Activated naive CD8-positive, alpha-beta T cell treated with anti-CD3 and anti-CD28 coated beads, Interleukin-2, amount 50 U/mL, for 24 hours (primary cell): ENCODE measurements around the gene ZNF830.
"Not testable (repeated sequence)": the region's sequence is repeated elsewhere in the genome, so short reads cannot be mapped to it uniquely, and the experiment has no call there.

Experiments
- ATAC-seq: fragments of 150-1000 bp; cut with Tn5 transposase; one replicate; pipeline ENCODE4 v1.10.0; 2021
- DNase-seq: peaks from one replicate; pipeline ENCODE4 v3.0.0; 2021
- H3K27ac Mint-ChIP-seq: one replicate; pipeline ENCODE4 v1.8.0; 2021; ENCODE audit warnings: mild to moderate bottlenecking, mixed read lengths
- H3K27me3 Mint-ChIP-seq: one replicate; pipeline ENCODE4 v1.8.0; 2021; ENCODE audit warnings: mixed read lengths
- H3K36me3 Mint-ChIP-seq: one replicate; pipeline ENCODE4 v1.8.0; 2021; ENCODE audit warnings: low read depth, mixed read lengths
- H3K4me1 Mint-ChIP-seq: one replicate; pipeline ENCODE4 v1.8.0; 2021; ENCODE audit warnings: mixed read lengths
- H3K4me3 Mint-ChIP-seq: one replicate; pipeline ENCODE4 v1.8.0; 2021; ENCODE audit warnings: mild to moderate bottlenecking, moderate library complexity, mixed read lengths
- H3K9me3 Mint-ChIP-seq: one replicate; pipeline ENCODE4 v1.8.0; 2021; ENCODE audit warnings: mixed read lengths

ZNF830 gene

GRCh38 chr17:34961093-34961911 lies at the start of gene ZNF830, which contains the start of gene CCT6B:
TSS of gene ZNF830 (plus strand) at chr17:34961540. CDS start at chr17:34961567, 27 bp downstream.
TSS of gene CCT6B (minus strand) at chr17:34961460. CDS start at chr17:34961393, 67 bp downstream.
- Mint-ChIP-seq H3K4me1 (peaks cover 36% of the 10 kb centered on the region), H3K27me3 (peaks cover 6% of the 10 kb centered on the region), H3K9me3 (no peaks in the 10 kb centered on the region), H3K27ac (peak within 1 kb of the TSS; percentile 100), H3K36me3 (peaks cover 25% of the 10 kb centered on the region), H3K4me3 (peak within 1 kb of the TSS; percentile 98)
- peak; percentile 93 for ATAC-seq
- DNase-seq = peak; percentile 87

GRCh38 chr17:34913001-34913400 lies 48.3 kb upstream of the ZNF830 start:
- H3K36me3 Mint-ChIP-seq = no peaks in the 10 kb centered on the region
- H3K27ac Mint-ChIP-seq = no peak overlapping the region
- H3K9me3 Mint-ChIP-seq = no peaks in the 10 kb centered on the region
- H3K4me3 Mint-ChIP-seq = no peak overlapping the region
- H3K4me1 Mint-ChIP-seq = no peaks in the 10 kb centered on the region
- no peak for ATAC-seq
- DNase-seq = no peak
- H3K27me3 Mint-ChIP-seq = no peaks in the 10 kb centered on the region

GRCh38 chr17:34916120-34916519 lies 45.2 kb upstream of the ZNF830 start:
- Mint-ChIP-seq H3K4me1 (no peaks in the 10 kb centered on the region), H3K4me3 (no peak overlapping the region), H3K27me3 (no peaks in the 10 kb centered on the region), H3K9me3 (no peaks in the 10 kb centered on the region), H3K27ac (no peak overlapping the region), H3K36me3 (no peaks in the 10 kb centered on the region)
- DNase-seq (no peak), ATAC-seq (no peak)

GRCh38 chr17:34917381-34917780 lies 44.0 kb upstream of the ZNF830 start:
- Mint-ChIP-seq H3K36me3 (no peaks in the 10 kb centered on the region), H3K4me1 (no peaks in the 10 kb centered on the region), H3K27me3 (no peaks in the 10 kb centered on the region), H3K9me3 (no peaks in the 10 kb centered on the region), H3K4me3 (no peak overlapping the region), H3K27ac (no peak overlapping the region)
- ATAC-seq (no peak), DNase-seq (no peak)

GRCh38 chr17:34920676-34921075 lies 40.7 kb upstream of the ZNF830 start:
- no peak overlapping the region for H3K4me3 Mint-ChIP-seq
- H3K9me3 Mint-ChIP-seq = no peaks in the 10 kb centered on the region
- no peak overlapping the region for H3K27ac Mint-ChIP-seq
- no peaks in the 10 kb centered on the region for H3K27me3 Mint-ChIP-seq
- ATAC-seq (no peak), DNase-seq (no peak)
- no peaks in the 10 kb centered on the region for H3K4me1 Mint-ChIP-seq
- H3K36me3 Mint-ChIP-seq = no peaks in the 10 kb centered on the region

GRCh38 chr17:34926661-34927060 lies 34.7 kb upstream of the ZNF830 start:
- no peaks in the 10 kb centered on the region for H3K36me3 Mint-ChIP-seq
- H3K4me1 Mint-ChIP-seq = no peaks in the 10 kb centered on the region

GRCh38 chr17:34930283-34930682 lies 31.1 kb upstream of the ZNF830 start:
- H3K27ac Mint-ChIP-seq = no peak overlapping the region
- DNase-seq = no peak
- no peaks in the 10 kb centered on the region for H3K36me3 Mint-ChIP-seq
- no peaks in the 10 kb centered on the region for H3K9me3 Mint-ChIP-seq
- no peaks in the 10 kb centered on the region for H3K27me3 Mint-ChIP-seq
- no peak overlapping the region for H3K4me3 Mint-ChIP-seq
- H3K4me1 Mint-ChIP-seq = no peaks in the 10 kb centered on the region
- ATAC-seq = no peak

More at GRCh38 chr17:34926661-34927060, 34.7 kb upstream of the ZNF830 start:
- Mint-ChIP-seq H3K27me3 (no peaks in the 10 kb centered on the region), H3K27ac (no peak overlapping the region), H3K9me3 (no peaks in the 10 kb centered on the region), H3K4me3 (no peak overlapping the region)
- no peak for DNase-seq
- no peak for ATAC-seq

- H3K27me3 Mint-ChIP-seq, DNase-seq, ATAC-seq, H3K27ac Mint-ChIP-seq, H3K9me3 Mint-ChIP-seq, H3K4me3 Mint-ChIP-seq, H3K36me3 Mint-ChIP-seq, H3K4me1 Mint-ChIP-seq: not testable (repeated sequence)
Observed at GRCh38 chr17:34950780-34951179, 10.6 kb upstream of the ZNF830 start.

- no peaks in the 10 kb centered on the region for H3K9me3 Mint-ChIP-seq
- H3K36me3 Mint-ChIP-seq = peaks cover 8% of the 10 kb centered on the region
- no peak overlapping the region for H3K27ac Mint-ChIP-seq
- ATAC-seq = no peak
- DNase-seq = no peak
- peaks cover 23% of the 10 kb centered on the region for H3K4me1 Mint-ChIP-seq
- no peak overlapping the region for H3K4me3 Mint-ChIP-seq
- peaks cover 6% of the 10 kb centered on the region for H3K27me3 Mint-ChIP-seq
Observed at GRCh38 chr17:34958438-34958837, 2.9 kb upstream of the ZNF830 start.

- Mint-ChIP-seq H3K9me3 (no peaks in the 10 kb centered on the region), H3K27me3 (no peaks in the 10 kb centered on the region), H3K4me1 (peaks cover 17% of the 10 kb centered on the region), H3K4me3 (no peak overlapping the region), H3K27ac (no peak overlapping the region), H3K36me3 (peaks cover 3% of the 10 kb centered on the region)
- DNase-seq (no peak), ATAC-seq (peak; percentile 68)
Observed at GRCh38 chr17:34974179-34974578, 12.8 kb downstream of the ZNF830 start.

GRCh38 chr17:34974794-34975785 lies 13.8 kb downstream of the ZNF830 start:
- H3K27me3 Mint-ChIP-seq = no peaks in the 10 kb centered on the region
- H3K36me3 Mint-ChIP-seq = no peaks in the 10 kb centered on the region
- no peaks in the 10 kb centered on the region for H3K9me3 Mint-ChIP-seq
- H3K4me1 Mint-ChIP-seq = peaks cover 26% of the 10 kb centered on the region
- no peak for DNase-seq
- H3K4me3 Mint-ChIP-seq = no peak overlapping the region
- H3K27ac Mint-ChIP-seq = no peak overlapping the region
- peak; percentile 55 for ATAC-seq

GRCh38 chr17:34979153-34979552 lies 17.8 kb downstream of the ZNF830 start:
- H3K9me3 Mint-ChIP-seq = no peaks in the 10 kb centered on the region

GRCh38 chr17:34979650-34980352 lies 18.5 kb downstream of the ZNF830 start:
- DNase-seq (no peak), ATAC-seq (no peak)
- H3K27ac Mint-ChIP-seq = peak overlapping the region; percentile 95
- peak overlapping the region; percentile 88 for H3K4me3 Mint-ChIP-seq
- peaks cover 53% of the 10 kb centered on the region for H3K4me1 Mint-ChIP-seq
- H3K27me3 Mint-ChIP-seq = no peaks in the 10 kb centered on the region
- H3K9me3 Mint-ChIP-seq = no peaks in the 10 kb centered on the region
- H3K36me3 Mint-ChIP-seq = peaks cover 18% of the 10 kb centered on the region

More at GRCh38 chr17:34979153-34979552, 17.8 kb downstream of the ZNF830 start:
- Mint-ChIP-seq H3K4me1 (peaks cover 52% of the 10 kb centered on the region), H3K27ac (peak overlapping the region; percentile 95), H3K4me3 (peak overlapping the region; percentile 88), H3K36me3 (peaks cover 18% of the 10 kb centered on the region), H3K27me3 (no peaks in the 10 kb centered on the region)
- DNase-seq = no peak
- no peak for ATAC-seq

- ATAC-seq (peak; percentile 87), DNase-seq (peak; percentile 96)
- H3K27me3 Mint-ChIP-seq = no peaks in the 10 kb centered on the region
- peak within 1 kb of the TSS; percentile 94 for H3K4me3 Mint-ChIP-seq
- peak within 1 kb of the TSS; percentile 95 for H3K27ac Mint-ChIP-seq
- peaks cover 53% of the 10 kb centered on the region for H3K4me1 Mint-ChIP-seq
- peaks cover 21% of the 10 kb centered on the region for H3K36me3 Mint-ChIP-seq
- no peaks in the 10 kb centered on the region for H3K9me3 Mint-ChIP-seq
Observed at GRCh38 chr17:34980353-34980680, 19.0 kb downstream of the ZNF830 start, which contains the start of gene LIG3. TSS of gene LIG3 (plus strand) at chr17:34980512. CDS start at chr17:34983006, 2,494 bp downstream.
